ENCODE results near the gene SMIM41. TPM values are rescaled to one million over a fixed set of nuclear protein-coding genes. Genes with fewer than 3 reads are reported as not detected.
"Not testable (repeated sequence)": the region's sequence is repeated elsewhere in the genome, so short reads cannot be mapped to it uniquely, and the experiment has no call there.

Gene SMIM41
- total RNA-seq, 1 donor, result 0.42 TPM

DNA sequence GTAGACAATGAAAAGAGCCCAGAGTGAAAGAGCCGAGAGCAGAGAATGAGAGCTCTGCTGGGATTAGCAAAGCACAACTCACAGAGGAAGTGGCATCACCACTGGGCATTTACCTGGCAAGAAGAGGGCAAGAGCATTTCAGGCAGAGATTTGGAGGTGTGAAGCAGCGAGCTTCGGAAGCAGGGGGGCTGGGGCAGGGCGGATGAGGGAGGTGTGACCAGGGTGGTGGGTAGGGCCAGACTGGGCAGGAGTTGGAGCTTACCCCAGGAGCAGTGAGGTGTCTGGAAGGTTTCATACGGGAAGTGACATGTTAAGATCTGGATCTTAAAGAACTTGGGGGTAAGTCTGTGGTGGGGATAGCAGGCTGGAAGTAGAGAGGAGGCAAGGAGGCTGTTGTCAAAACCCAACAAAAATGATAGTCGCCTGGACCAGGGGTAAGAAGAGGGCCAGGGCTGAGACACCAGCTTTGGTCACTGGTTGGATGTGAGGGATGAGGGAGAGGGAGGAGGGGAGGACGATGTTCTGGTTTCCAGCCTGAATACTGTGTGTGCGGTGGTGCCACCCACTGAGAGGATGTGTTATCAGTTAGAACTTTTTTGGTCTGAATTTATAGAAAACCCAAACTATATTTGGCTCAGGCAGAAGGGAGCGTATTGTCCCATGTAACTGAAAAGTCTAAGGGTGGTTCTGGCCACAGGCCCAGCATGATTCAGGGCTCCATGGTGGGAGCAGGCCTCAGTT lies 5.2 kb downstream of the SMIM41 start:
- no peaks in the 10 kb centered on the region for H3K9me3 ChIP-seq (ENCODE audit: low read depth, low read length)
- no peak overlapping the region for H3K4me3 ChIP-seq (ENCODE audit: low read length)
- H3K4me1 ChIP-seq (ENCODE audit: insufficient read depth, low read length), result peaks cover 21% of the 10 kb centered on the region
- H3K27me3 ChIP-seq (ENCODE audit: insufficient read depth, low read length), result no peaks in the 10 kb centered on the region

DNA sequence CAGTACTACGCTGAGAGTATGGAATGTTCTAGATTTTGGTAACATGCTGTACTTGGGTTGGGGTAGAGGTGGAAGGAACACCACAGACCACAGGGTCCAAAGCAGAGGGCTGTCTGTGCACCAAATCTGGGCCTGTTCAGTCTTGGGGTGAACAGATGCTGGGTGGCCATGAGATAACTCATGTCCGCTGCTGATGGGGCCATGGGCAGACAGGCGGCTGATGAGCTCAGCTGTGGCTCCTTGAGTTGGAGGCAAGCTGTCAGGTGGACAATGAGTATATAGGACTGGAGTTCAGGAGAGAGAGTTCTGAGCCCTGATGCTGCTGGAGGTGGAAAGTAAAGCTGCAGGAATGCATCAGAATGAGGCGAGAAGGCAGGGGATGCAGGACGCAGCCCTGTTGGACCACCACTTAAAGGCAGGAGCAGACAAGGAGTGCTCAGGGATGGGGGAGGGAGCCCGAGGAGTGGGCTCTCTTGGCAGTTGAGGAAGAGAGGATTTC lies 6.2 kb downstream of the SMIM41 start:
- Histone ChIP-seq H3K4me1 (ENCODE audit: insufficient read depth, low read length) (peaks cover 20% of the 10 kb centered on the region), H3K27me3 (ENCODE audit: insufficient read depth, low read length) (no peaks in the 10 kb centered on the region), H3K9me3 (ENCODE audit: low read depth, low read length) (no peaks in the 10 kb centered on the region), H3K4me3 (ENCODE audit: low read length) (no peak overlapping the region)

DNA sequence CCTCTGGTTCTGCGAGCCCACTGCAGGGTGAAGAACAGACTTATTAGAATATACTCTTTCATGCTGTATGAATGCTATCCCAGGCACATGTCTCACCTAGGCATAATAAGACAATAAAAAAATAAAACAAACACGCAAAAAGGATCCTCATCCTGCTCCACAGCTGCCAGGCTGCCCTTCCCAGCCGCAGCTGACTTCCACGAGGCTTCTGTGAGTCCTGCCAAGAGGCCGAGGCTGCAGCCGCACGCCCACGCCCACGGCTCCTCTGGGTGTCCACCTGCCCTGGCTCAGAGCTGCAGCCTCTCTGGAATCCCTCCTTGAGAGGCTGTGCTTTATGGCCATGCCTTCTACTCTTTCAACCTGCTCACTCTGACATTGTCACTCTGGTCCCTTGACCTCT lies 6.9 kb downstream of the SMIM41 start:
- Histone ChIP-seq H3K4me1 (ENCODE audit: insufficient read depth, low read length) (peaks cover 14% of the 10 kb centered on the region), H3K27me3 (ENCODE audit: insufficient read depth, low read length) (peaks cover under 1% of the 10 kb centered on the region), H3K9me3 (ENCODE audit: low read depth, low read length) (no peaks in the 10 kb centered on the region), H3K4me3 (ENCODE audit: low read length) (no peak overlapping the region)

DNA sequence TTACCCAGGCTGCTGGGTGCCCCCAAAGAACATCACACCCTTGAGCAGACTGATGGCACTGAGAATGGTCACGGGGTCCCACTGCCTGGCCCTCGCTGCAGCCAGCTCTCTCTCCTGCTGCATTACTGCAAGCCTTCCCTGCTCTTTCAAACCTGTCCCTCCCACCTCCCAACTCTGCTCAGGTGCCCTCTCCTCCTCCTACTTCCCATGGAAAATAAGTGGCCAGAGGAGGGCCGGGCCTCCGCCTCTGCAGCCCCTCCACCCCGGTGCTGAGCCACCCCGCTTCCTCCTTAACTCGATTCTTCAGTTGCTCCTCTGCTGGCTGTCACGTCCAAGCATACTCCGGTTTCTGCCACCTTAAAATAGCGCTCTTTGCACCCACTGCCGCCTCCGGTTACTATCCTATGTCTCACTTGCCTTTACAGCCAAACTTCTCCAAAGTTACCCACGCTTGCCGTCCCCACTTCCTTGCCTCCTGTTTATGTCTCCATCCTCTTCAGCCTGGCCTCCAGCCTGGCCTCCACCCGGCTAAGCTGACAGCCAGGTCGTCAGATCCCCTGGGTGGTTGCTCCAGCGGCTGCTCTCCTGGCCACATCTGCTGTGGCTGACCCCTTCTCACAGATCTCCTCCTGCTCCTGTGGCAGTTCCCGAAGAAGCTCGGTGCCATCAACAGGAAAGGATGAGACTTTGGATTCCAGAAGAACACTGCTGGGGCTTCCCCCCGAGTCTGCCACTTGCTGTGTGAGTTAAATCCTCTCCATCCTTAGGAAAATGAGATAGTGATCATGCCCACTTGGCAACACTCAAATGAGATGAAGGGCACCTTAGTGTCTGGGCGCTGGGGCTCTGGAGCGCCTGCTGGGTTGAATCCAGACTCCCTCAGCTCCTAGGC lies 7.7 kb downstream of the SMIM41 start:
- H3K27me3 ChIP-seq (ENCODE audit: insufficient read depth, low read length), result peaks cover 4% of the 10 kb centered on the region
- no peaks in the 10 kb centered on the region for H3K9me3 ChIP-seq (ENCODE audit: low read depth, low read length)
- H3K4me3 ChIP-seq (ENCODE audit: low read length), result no peak overlapping the region
- H3K4me1 ChIP-seq (ENCODE audit: insufficient read depth, low read length), result peaks cover 6% of the 10 kb centered on the region

DNA sequence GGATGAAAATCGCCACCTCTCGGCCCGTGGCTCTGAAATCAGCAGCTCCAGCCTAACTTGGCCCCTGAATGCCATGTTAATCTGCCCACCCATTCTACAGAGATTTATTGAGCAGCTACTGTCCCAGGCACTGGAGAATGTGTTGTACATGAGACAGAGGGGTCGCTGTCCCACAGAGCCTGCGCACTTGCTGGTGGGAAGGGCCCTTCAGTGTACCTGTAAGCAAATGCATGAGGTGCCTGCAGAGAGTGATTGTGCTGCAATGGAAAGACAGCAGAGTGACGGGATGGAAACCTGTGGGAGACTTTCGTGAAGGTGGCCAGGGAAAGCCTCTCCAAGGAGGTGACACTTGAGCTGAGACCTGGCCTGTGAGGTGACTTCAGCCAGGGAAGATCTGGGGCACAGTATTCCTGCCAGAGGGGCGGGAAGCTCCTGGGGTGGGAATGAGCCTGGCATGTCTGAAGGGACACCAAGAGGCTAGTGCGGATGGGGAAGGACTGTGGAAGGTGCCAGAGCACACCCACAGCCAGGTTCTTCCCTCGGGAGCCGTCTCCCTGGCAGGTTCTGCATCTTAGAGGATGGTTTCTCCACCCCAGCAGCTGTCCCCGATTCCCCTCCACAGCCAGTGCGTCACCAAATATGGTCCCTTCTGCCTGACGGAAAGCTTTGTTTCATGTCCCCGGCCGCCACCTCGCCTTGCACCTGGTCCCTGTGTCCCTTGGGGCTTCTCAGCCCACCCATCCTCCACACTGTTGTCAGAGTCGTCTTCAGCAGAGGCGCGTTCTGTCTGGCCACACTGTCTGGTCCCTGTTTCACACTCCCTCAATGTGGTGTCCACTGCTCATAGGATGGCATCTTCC lies 8.7 kb downstream of the SMIM41 start:
- Histone ChIP-seq H3K27me3 (ENCODE audit: insufficient read depth, low read length) (peaks cover 4% of the 10 kb centered on the region), H3K4me3 (ENCODE audit: low read length) (no peak overlapping the region), H3K4me1 (ENCODE audit: insufficient read depth, low read length) (peaks cover 3% of the 10 kb centered on the region), H3K9me3 (ENCODE audit: low read depth, low read length) (no peaks in the 10 kb centered on the region)

DNA sequence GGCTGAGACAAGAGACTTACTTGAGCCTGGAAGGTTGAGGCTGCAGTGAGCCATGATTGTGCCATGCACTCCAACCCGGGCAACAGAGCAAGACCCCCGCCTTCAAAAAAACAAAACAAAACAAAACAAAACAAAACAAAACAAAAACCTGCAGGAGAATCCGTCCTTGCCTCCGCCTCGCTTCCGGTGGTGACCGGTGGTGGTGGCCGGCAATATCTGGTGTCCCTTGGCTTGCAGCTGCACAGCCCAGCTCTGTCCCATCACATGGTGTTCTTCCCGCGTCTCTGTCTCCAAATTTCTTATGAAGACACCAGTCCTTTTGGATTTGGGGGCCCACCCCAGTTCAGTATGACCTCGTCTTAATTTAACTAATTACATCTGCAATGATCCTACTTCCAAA lies 10.0 kb downstream of the SMIM41 start:
- H3K4me3 ChIP-seq (ENCODE audit: low read length), result no peak overlapping the region
- H3K27me3 ChIP-seq (ENCODE audit: insufficient read depth, low read length), result peaks cover 4% of the 10 kb centered on the region
- H3K4me1 ChIP-seq (ENCODE audit: insufficient read depth, low read length), result no peaks in the 10 kb centered on the region
- no peaks in the 10 kb centered on the region for H3K9me3 ChIP-seq (ENCODE audit: low read depth, low read length)

DNA sequence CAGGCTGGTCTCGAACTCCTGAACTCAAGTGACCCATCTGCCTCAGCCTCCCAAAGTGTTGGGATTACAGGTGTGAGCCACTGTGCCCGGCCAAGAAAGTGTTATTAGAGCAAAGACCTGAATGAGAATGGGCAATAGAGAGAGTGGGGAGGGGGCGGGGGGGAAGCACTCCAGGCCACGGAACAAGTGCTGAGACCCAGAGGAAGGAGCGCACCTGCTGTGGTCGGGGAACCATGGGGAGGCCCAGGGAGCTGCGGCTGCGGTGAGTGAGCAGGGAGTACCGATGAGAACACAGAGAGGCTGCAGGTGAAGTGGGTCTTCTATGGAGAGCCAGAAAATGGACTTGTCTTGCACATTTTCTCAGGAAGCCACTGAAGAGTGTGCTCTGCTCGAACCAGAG lies 10.8 kb downstream of the SMIM41 start:
- Histone ChIP-seq H3K4me3 (ENCODE audit: low read length) (no peak overlapping the region), H3K4me1 (ENCODE audit: insufficient read depth, low read length) (no peaks in the 10 kb centered on the region), H3K9me3 (ENCODE audit: low read depth, low read length) (no peaks in the 10 kb centered on the region), H3K27me3 (ENCODE audit: insufficient read depth, low read length) (peaks cover 4% of the 10 kb centered on the region)

DNA sequence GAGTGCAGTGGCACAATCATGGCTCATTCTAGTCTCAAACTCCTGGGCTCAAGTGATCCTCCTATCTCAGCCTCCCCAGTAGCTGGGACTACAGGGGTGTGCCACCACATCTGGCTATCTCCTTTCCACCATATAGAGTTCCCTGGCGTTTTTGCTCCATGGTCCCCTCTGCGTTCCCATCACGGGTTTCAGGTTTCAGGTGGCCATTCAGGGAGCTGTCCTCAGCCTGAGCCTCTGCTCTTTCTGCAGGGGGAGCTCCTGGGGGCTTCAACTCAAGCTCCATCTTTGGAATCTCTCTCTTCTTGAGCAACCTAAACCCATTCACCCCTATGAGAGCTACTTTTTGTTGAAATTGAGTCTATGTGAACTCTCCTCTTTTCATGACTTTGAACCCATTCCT lies 11.6 kb downstream of the SMIM41 start:
- H3K4me3 ChIP-seq (ENCODE audit: low read length), result no peak overlapping the region
- no peaks in the 10 kb centered on the region for H3K4me1 ChIP-seq (ENCODE audit: insufficient read depth, low read length)
- H3K27me3 ChIP-seq (ENCODE audit: insufficient read depth, low read length), result peaks cover 4% of the 10 kb centered on the region
- no peaks in the 10 kb centered on the region for H3K9me3 ChIP-seq (ENCODE audit: low read depth, low read length)

DNA sequence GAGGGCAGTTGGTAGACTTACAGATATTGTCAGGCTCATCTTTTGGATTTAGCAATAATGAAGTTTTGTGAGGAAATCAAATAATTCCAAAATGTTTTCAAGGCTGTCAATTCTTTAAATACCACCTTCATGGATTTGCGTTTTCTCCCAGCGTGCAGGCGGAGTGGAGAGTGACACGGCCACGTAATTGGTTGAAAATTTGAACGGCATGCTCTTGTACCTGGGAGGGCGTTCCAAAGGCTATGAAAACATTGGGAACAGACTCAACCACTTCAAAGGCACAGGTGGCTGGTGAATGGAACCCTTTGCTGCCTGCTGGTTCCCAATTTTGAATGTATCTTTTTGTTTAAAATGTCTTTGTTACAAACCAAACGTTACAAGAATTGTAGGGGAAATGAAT lies 12.4 kb downstream of the SMIM41 start:
- peaks cover 4% of the 10 kb centered on the region for H3K27me3 ChIP-seq (ENCODE audit: insufficient read depth, low read length)

DNA sequence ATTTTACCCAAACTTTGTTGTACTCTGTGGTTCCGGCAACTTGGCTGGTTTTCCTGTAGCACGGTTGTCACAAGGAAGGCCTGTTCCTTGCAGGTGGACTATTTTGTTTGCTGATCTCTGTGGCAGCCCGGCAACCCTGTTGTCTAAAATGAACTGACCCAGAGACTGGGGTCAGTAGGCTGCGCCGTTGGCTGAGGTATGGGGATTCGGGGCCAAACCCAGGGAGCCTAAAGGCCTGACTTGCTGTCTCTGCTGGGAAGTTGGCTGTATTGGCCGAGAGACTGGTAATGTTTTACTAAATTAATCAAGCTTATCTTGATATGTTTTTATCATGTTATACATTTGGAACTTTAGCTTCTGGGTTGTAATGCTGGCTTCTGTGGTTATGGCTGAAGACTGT lies 13.8 kb downstream of the SMIM41 start:
- Histone ChIP-seq H3K9me3 (ENCODE audit: low read depth, low read length) (no peaks in the 10 kb centered on the region), H3K4me1 (ENCODE audit: insufficient read depth, low read length) (no peaks in the 10 kb centered on the region), H3K27me3 (ENCODE audit: insufficient read depth, low read length) (peaks cover 4% of the 10 kb centered on the region), H3K4me3 (ENCODE audit: low read length) (no peak overlapping the region)

More for the DNA sequence above, 12.4 kb downstream of the SMIM41 start:
- H3K4me1 ChIP-seq (ENCODE audit: insufficient read depth, low read length), result no peaks in the 10 kb centered on the region
- no peaks in the 10 kb centered on the region for H3K9me3 ChIP-seq (ENCODE audit: low read depth, low read length)
- no peak overlapping the region for H3K4me3 ChIP-seq (ENCODE audit: low read length)

DNA sequence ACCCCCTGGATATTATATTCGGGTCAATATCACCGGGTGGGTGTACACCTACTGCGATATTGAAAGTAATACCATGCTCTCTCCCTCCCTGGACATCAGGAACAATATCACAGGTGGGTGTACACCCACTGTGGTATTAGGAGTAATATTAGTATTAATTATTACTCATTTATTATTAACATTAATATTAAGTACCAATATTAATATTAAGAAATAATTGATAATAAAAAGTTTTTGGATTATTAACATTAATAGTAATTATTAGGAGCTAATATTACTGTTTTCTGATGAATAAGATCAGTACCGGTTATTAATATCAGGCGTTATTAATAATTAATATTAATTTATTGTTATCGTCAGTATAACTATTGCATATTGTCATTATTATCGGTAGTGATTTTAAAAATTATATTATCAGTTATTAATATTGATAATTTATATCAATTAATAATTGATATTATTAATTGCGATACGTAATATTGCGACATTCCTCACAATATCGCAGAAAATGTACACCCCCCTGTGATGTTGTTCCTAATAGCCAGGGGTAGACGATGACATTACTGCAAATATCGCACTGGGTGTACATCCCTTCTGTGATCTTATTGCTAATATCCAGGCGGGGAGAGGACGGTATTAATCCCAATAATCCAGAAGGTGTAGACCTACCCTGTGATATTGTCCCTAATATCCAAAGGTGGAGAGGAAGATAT lies 17.0 kb downstream of the SMIM41 start:
- Histone ChIP-seq H3K4me3 (ENCODE audit: low read length) (no peak overlapping the region), H3K4me1 (ENCODE audit: insufficient read depth, low read length) (no peaks in the 10 kb centered on the region), H3K27me3 (ENCODE audit: insufficient read depth, low read length) (peaks cover 3% of the 10 kb centered on the region), H3K9me3 (ENCODE audit: low read depth, low read length) (no peaks in the 10 kb centered on the region)

DNA sequence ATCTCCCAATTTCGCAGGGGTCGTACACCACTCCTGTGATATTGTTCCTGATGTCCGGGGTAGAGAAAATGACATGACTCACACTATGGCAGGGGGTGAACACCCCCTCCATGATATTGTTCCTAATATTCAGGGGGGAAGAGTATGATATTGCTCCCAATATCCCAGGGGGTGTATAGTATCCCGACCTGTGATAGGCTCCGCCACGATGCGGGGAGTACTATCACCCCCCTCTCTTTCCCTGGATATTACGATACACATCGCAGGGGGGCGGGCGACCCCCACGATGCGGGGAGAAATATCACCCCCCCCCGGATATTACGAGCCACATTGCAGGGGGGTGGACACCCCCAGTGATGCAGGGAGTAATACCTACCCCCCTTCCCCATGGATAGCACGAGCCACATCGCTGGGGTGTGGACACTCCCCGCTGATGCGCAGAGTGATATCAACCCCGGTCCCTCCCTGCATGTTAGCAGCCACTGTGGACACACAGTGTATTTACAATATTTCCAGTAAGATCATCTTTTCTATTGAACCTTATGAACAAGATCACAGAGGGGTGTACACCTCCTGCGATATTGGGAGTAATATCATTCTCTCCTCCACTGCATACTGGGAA lies 17.7 kb downstream of the SMIM41 start:
- no peaks in the 10 kb centered on the region for H3K9me3 ChIP-seq (ENCODE audit: low read depth, low read length)
- H3K4me1 ChIP-seq (ENCODE audit: insufficient read depth, low read length), result no peaks in the 10 kb centered on the region
- H3K27me3 ChIP-seq (ENCODE audit: insufficient read depth, low read length), result no peaks in the 10 kb centered on the region
- H3K4me3 ChIP-seq (ENCODE audit: low read length), result no peak overlapping the region

DNA sequence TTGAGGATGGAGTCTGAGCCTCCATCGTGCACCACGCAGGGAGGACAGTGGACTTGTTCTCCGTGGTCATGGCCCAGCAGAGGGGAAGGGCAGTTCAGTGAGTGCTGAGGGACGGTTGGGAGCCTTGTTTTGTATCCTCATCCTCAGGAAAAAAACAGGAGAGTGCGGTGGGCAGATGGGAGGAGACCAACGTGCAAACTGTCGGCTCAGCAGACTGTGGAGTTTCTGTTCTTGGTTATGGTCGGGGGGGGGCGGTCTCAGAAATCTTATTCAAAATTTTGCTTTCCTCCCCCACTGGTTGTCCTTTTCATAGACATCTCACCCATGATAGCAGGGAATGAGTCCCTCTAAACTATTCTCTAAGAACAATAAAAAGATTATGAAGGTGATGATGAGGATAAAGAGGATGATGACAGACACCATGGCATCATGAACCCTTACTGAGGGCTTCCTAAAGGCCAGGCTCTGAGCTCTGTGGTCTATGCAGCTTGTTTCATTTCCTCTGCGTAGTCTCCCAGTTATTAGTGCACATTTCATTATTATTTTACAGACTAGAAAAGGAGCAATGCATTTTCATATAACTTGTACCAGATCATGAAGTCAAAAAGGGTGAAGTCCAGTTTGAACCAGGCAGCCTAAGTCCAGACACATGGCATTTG lies 25.1 kb downstream of the SMIM41 start:
- not testable (repeated sequence) for H3K9me3 ChIP-seq (ENCODE audit: low read depth, low read length); H3K4me3 ChIP-seq (ENCODE audit: low read length); H3K4me1 ChIP-seq (ENCODE audit: insufficient read depth, low read length); H3K27me3 ChIP-seq (ENCODE audit: insufficient read depth, low read length)
